Measurements from ENCODE around the gene PRR23E.

GRCh38 chr3:127171721-127172120 lies 21.2 kb upstream of the PRR23E start:
- no peak for TF ChIP-seq GATA3 (IDR thresholded peaks at IDR 0.05; ENCODE audit: low read depth, low read length)
- TF ChIP-seq GATA2 (IDR thresholded peaks at IDR 0.05; ENCODE audit: low read depth, low read length) = no peak

All from SH-SY5Y (cell line).